MCF 10A (cell line): Measurements from ENCODE around the gene CCR3. TPM values are rescaled to one million over a fixed set of nuclear protein-coding genes. Genes with fewer than 3 reads are reported as not detected.

Experiments
- BruUV-seq: library from RNA; stranded (reverse); fragments of 400-500 nt; replicated peaks from 2 replicates; lab custom pipeline; 2021; lab: Mats Ljungman, UMichigan
- CTCF ChIA-PET: fragments of 300-600 bp; sonication (Branson Sonifier 250); formaldehyde crosslinking; extraction: SDS; loops from one replicate; lab custom pipeline; 2021; ENCODE audit warnings: antibody characterized with exemption, inconsistent platforms; lab: Yijun Ruan, JAX
- POLR2A ChIA-PET: fragments of 300-600, 350-650 bp; sonication (Branson Sonifier 250); formaldehyde crosslinking; extraction: SDS; loops from one replicate; lab custom pipeline; 2020; ENCODE audit warnings: antibody characterized with exemption, inconsistent platforms; lab: Yijun Ruan, JAX
- DNase-seq: peaks from one replicate; pipeline ENCODE4 v3.0.0-alpha.2; 2018; ENCODE audit not compliant: unreplicated experiment
- H3K27ac Mint-ChIP-seq: one replicate; pipeline ENCODE4 v1.8.0; 2022; ENCODE audit warnings: mild to moderate bottlenecking, low read depth, mixed read lengths; ENCODE audit not compliant: unreplicated experiment
- H3K27me3 Mint-ChIP-seq: one replicate; pipeline ENCODE4 v1.8.0; 2022; ENCODE audit warnings: mixed read lengths; ENCODE audit not compliant: insufficient read depth, unreplicated experiment
- H3K36me3 Mint-ChIP-seq: one replicate; pipeline ENCODE4 v1.8.0; 2022; ENCODE audit warnings: mild to moderate bottlenecking, moderate library complexity, mixed read lengths; ENCODE audit not compliant: insufficient read depth, unreplicated experiment
- H3K4me1 Mint-ChIP-seq: one replicate; pipeline ENCODE4 v1.8.0; 2022; ENCODE audit warnings: mixed read lengths; ENCODE audit not compliant: insufficient read depth, unreplicated experiment
- H3K4me3 Mint-ChIP-seq: one replicate; pipeline ENCODE4 v1.8.0; 2022; ENCODE audit warnings: mild to moderate bottlenecking, moderate library complexity, mixed read lengths; ENCODE audit not compliant: unreplicated experiment
- H3K9me3 Mint-ChIP-seq: one replicate; pipeline ENCODE4 v1.8.0; 2022; ENCODE audit warnings: mixed read lengths; ENCODE audit not compliant: unreplicated experiment
- CTCF ChIP-seq: fragments of 200-600 bp; IDR thresholded peaks from one replicate; pipeline ENCODE4 v1.8.0; 2022; ENCODE audit warnings: antibody characterized with exemption, mild to moderate bottlenecking; ENCODE audit not compliant: unreplicated experiment
- intact Hi-C: fragments of 100-400 bp; cut with micrococcal nuclease; formaldehyde crosslinking; loops from 2 replicates; pipeline ENCODE4 v1.14.1; 2022
- total RNA-seq: library from RNA; stranded (reverse); gene quantifications from 2 replicates; pipeline ENCODE4 v1.2.3, GENCODE V29; 2022

Gene CCR3
- total RNA-seq, 1 experiment from 2014 or later, result not detected

GRCh38 chr3:46196261-46196957, 45.9 kb upstream of the CCR3 start:
- CTCF ChIA-PET, result interaction anchor here (0.6 to 1.3 kb wide), 2 partner anchors 14 to 256 kb away, joined by 3 read pairs; no protein-coding TSS in a partner anchor
- intact Hi-C loops, result no loop called here

GRCh38 chr3:46200211-46200610, 42.0 kb upstream of the CCR3 start:
- intact Hi-C loops, result loop anchor here (10.0 kb wide), 1 partner anchor 265 kb away; no protein-coding TSS in a partner anchor

More at GRCh38 chr3:46196261-46196957, 45.9 kb upstream of the CCR3 start:
- TF ChIP-seq CTCF, result no peak
- no peaks in the 10 kb centered on the region for H3K27me3 Mint-ChIP-seq
- POLR2A ChIA-PET, result interaction anchor here (1.0 to 1.2 kb wide), 2 partner anchors 9 to 33 kb away, joined by 3 read pairs; no protein-coding TSS in a partner anchor
- no peak overlapping the region for H3K27ac Mint-ChIP-seq
- no peak for DNase-seq
- BruUV-seq, result no TSS peak
- H3K36me3 Mint-ChIP-seq, result no peaks in the 10 kb centered on the region
- H3K4me3 Mint-ChIP-seq, result no peak overlapping the region
- peaks cover 23% of the 10 kb centered on the region for H3K4me1 Mint-ChIP-seq
- no peaks in the 10 kb centered on the region for H3K9me3 Mint-ChIP-seq

GRCh38 chr3:46200790-46201189, 41.5 kb upstream of the CCR3 start:
- Mint-ChIP-seq H3K27ac (no peak overlapping the region), H3K4me1 (no peaks in the 10 kb centered on the region), H3K27me3 (no peaks in the 10 kb centered on the region), H3K36me3 (no peaks in the 10 kb centered on the region), H3K9me3 (no peaks in the 10 kb centered on the region), H3K4me3 (no peak overlapping the region)
- DNase-seq, result no peak
- no TSS peak for BruUV-seq
- TF ChIP-seq CTCF, result no peak
- intact Hi-C loops, result loop anchor here (10.0 kb wide), 1 partner anchor 266 kb away; no protein-coding TSS in a partner anchor
- POLR2A ChIA-PET, result interaction anchor here (1.0 kb wide), 1 partner anchor 34 kb away, joined by 3 read pairs; no protein-coding TSS in a partner anchor
- CTCF ChIA-PET, result interaction anchor here (1.2 kb wide), 1 partner anchor 115 kb away, joined by 3 read pairs; no protein-coding TSS in a partner anchor

More at GRCh38 chr3:46200211-46200610, 42.0 kb upstream of the CCR3 start:
- Mint-ChIP-seq H3K9me3 (no peaks in the 10 kb centered on the region), H3K27me3 (no peaks in the 10 kb centered on the region), H3K36me3 (no peaks in the 10 kb centered on the region), H3K27ac (no peak overlapping the region), H3K4me3 (no peak overlapping the region), H3K4me1 (peaks cover under 1% of the 10 kb centered on the region)
- DNase-seq, result no peak
- TF ChIP-seq CTCF, result no peak
- ChIA-PET POLR2A (interaction anchor here (1.0 kb wide), 1 partner anchor 33 kb away, joined by 3 read pairs; no protein-coding TSS in a partner anchor), CTCF (interaction anchor here (1.2 kb wide), 1 partner anchor 114 kb away, joined by 3 read pairs; no protein-coding TSS in a partner anchor)
- no TSS peak for BruUV-seq

- Mint-ChIP-seq H3K27ac (no peak overlapping the region), H3K36me3 (no peaks in the 10 kb centered on the region), H3K4me1 (no peaks in the 10 kb centered on the region), H3K9me3 (no peaks in the 10 kb centered on the region), H3K4me3 (no peak overlapping the region), H3K27me3 (no peaks in the 10 kb centered on the region)
- ChIA-PET CTCF (no interaction called here), POLR2A (no interaction called here)
- no TSS peak for BruUV-seq
- DNase-seq, result no peak
- TF ChIP-seq CTCF, result no peak
- intact Hi-C loops, result loop anchor here (10.0 kb wide), 1 partner anchor 268 kb away; no protein-coding TSS in a partner anchor
Measured at GRCh38 chr3:46202535-46202934, 39.7 kb upstream of the CCR3 start.
